NAMALWA (cell line): ENCODE data around the gene WFDC1.

ENCODE experiments used
- DNase-seq: peaks from one replicate; pipeline ENCODE4 v3.0.0-alpha.2; 2015; ENCODE audit warnings: low spot score

Gene WFDC1

DNA sequence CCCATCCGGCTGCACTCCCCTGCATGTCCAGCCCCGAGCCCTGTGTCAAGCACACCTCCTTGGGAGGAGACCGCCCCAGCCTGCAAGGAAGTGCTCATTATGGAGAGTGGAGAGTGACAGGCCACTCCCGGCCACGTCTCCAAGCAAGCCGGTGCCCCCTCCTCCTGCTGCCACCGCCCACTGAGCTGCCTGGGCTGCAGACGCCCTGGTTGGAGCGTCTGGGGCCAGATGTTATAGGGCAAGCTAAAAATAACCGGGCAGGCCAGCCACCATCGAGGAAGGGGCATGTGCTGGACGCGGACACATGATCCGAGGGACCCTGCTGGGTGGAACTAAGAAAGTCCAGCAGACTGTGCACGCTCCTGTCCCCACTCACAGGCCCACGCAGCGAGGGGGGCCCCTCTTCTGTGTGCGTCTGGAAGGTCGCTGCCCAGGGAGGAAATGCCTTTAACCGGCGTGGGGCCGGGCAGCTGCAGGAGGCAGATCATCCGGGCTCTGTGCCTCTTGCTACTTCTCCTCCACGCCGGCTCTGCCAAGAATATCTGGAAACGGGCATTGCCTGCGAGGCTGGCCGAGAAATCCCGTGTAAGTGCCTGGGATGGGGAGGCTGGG lies at the start of gene WFDC1:
WFDC1 (plus strand) TSS at position 348 of the 612 bp plus-strand sequence; CDS start at position 442, 94 bp downstream.
- DNase-seq: no peak

DNA sequence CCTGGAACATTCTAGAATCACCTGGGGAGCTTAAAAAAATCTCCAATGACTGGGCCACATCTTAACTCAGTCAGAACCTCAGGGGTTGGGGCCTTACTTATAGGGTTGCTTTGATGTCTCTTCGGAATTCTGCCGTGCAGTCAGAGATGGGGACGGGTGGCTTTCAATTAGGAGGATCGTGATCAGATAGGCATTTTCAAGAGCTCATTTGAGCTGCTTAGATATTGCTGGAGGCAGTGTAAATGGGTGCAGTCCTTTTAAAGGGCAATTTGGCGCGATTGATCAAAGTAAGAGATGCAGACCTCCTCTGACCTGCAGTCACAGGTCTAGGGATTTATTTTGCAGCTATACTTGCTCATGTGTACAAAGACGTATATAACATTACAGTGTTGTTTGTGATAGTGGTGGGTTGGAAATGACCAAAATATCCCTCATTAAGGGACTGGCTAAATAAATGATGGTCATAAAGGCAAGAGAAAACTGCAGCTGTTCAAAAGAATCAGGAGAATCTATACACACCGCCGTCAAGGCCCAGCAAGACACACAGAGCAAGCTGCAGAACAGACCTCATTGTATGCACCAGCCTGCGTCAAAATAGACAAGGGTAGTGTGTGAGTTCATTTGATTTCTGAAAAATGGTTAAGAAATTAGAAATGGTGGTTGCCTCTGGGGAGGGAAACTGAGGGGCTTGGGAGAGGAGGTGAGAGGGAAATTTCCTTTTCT lies 48.6 kb upstream of the WFDC1 start:
- DNase-seq: no peak

DNA sequence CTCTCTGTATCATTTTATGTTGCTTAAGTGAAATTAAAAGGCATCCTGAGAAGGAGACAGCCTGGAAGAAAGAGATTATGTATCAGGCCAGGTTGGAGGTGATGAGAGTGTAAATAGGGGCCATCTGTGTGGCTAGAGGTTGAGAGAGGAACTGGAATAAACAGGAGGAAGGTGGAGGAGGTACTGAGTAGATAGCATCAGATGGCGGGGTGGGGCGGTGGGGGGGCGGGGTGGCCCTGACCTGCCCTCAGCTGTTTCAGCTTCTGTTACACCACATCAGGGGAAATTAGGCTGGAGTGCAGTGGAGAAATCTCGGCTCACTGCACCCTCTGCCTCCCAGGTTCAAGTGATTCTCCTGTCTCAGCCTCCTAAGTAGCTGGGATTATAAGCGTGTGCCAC lies 48.0 kb upstream of the WFDC1 start:
- no peak for DNase-seq

- no peak for DNase-seq
Observed at GRCh38 chr16:84247331-84247730, 47.3 kb upstream of the WFDC1 start.

DNA sequence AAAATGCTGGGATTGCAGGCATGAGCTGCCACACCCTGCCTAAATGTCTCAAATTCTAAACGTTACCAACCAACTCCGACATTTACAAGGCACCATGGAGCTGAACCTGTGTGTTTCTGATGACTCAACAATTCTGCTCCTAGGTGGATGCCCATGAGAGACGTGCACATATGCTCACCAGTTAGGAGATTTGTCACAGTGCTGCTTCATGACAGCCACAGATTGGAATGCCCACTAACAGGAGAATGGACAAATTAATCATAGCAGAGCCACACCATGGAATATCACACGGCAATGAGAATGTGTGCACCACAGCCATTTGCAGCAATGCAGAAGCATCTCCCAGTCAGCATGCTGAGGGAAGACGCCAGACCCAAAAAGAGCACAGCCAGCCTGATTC lies 46.8 kb upstream of the WFDC1 start:
- DNase-seq: no peak

GRCh38 chr16:84252184-84252583 lies 42.5 kb upstream of the WFDC1 start:
- DNase-seq: no peak

- DNase-seq: no peak
Observed at GRCh38 chr16:84253173-84253572, 41.5 kb upstream of the WFDC1 start.

DNA sequence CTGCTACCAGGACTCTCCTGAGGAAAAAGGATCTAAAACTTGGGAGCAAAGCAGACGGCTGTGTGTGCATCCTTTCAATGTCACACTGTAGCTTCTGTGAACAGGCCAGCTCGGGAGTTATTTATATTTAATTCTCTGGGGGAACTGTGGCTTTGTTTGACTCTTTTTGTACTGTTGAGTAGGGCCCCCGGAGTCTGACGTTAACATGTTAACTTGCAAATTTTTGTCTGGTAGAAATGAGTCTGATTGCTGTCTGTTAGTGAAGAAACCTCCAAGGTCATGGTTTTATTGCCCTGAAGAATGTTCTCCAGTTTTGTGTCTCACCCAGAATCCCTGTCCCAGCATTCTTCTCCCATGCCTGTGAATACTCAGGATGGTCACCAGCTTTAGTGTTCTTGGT lies 40.6 kb upstream of the WFDC1 start:
- DNase-seq: no peak

- no peak for DNase-seq
Observed at GRCh38 chr16:84255050-84255810, 39.4 kb upstream of the WFDC1 start.

GRCh38 chr16:84258266-84258665 lies 36.4 kb upstream of the WFDC1 start:
- DNase-seq: no peak

DNA sequence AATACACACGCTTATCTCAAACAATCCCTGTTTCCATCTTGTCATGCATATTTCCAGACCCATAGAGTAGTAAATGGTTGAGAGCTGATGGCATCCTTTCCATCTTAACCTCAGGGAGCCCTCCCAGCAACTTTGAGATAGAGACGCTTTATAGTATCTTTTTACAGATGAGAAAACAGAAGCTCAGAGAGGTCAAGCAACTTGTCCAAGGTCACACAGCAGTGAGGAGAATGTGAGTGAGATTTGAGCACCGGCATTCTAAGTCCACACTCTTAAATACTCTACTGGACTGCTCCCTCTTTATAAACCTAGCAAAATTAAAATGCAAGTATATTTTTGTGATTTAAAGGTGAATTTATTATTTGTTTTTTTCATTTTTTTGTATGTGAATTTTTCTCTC lies 35.0 kb upstream of the WFDC1 start:
- no peak for DNase-seq

DNA sequence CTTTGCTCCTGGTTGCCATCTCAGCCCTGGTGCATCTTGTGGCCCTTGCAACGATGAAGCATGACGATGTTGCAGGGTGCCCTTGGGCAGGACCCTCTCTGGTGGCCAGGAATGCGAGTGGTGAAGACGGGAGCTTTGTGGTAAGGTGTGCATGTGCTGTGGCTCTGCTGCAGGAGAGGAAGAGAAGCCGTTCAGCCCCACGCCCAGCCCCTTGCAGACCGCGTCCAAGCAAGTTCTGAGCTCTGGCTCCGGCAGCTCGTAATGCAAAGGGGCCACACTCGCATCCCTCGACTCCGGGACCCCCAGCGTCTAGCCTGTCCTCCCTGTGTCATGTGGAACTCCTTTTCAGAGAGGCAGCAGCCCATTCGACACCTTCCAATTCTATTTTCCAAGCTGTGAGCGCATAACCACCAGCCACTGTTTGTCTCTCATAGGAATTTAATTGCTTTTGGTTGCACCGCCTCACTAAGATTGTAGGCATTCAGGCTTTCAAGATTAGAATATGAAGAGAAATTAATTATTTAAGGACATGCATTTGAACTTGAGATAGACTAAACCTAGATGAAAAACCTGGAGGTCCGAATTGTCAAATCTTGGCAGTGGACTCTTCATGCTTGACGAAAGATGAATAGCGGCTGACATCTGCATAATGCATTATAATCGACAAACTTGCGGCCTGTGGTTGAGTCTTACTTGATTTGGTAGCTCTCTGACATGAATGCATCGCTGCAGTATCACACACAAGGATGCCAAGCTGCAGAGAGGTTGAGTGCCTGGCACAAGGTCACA lies 33.7 kb upstream of the WFDC1 start:
- DNase-seq: no peak

DNA sequence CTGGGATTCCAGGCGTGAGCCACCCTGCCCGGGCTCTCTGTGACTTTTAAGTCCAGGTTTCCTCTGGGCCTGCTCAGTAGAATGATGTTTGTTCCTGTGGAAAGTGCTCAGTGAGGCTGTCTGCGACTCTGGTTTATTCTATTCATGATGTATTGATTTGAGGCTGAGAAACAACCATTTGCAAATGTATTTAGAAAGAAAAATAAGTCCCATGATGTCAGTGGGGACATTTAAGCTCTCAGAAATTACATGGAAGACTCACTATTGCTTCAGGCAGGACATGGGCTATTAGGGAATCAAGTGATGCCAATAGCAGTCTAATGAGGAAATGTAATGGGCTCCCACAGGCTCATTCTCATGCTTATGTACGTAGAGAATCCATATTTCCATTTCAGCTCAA lies 32.6 kb upstream of the WFDC1 start:
- DNase-seq: no peak

- no peak for DNase-seq
Observed at GRCh38 chr16:84262939-84263338, 31.7 kb upstream of the WFDC1 start.

GRCh38 chr16:84266451-84266850 lies 28.2 kb upstream of the WFDC1 start:
- DNase-seq: peak; percentile 90

DNA sequence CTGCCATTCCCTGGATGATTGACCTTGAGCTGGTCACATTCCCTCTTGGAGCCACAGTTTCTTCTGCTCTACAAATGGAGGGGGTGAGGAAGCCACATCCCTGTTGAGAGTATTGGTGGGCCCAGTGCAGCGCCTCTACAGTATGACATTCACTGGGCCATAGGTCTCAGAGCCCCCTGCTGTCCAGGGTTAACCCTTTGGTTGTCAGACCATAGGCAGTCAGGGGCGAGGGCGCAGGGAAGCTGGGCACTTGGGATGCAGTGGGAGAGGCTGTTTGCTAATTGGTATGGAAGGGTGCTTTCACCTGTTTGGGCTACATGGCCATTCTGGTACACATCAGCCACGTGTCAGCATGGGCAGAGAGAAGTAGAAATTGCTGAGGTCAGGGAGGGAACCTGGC lies 27.3 kb upstream of the WFDC1 start:
- no peak for DNase-seq

- DNase-seq: no peak
Observed at GRCh38 chr16:84268291-84269040, 26.2 kb upstream of the WFDC1 start.

- DNase-seq: no peak
Observed at GRCh38 chr16:84270071-84270470, 24.6 kb upstream of the WFDC1 start.

DNA sequence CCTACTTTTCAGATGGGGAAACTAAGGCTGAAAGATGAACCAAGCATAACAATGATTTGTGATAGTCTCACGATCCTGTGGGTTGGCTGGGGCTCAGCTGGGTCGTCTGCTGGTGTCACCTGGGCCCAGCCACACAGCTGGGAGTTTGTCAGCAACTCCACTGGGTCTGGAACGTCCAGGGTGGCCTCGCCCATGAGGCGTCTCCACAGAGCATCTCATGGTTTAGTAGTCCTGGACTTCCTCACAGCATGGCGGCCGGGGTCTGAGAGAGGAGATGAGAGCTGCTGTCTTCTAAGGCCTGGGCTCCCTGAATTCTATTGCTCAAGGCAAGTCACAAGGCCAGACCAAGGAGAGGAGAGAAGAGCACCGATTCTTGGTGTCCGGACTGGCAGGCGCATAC lies 24.1 kb upstream of the WFDC1 start:
- DNase-seq: no peak

DNA sequence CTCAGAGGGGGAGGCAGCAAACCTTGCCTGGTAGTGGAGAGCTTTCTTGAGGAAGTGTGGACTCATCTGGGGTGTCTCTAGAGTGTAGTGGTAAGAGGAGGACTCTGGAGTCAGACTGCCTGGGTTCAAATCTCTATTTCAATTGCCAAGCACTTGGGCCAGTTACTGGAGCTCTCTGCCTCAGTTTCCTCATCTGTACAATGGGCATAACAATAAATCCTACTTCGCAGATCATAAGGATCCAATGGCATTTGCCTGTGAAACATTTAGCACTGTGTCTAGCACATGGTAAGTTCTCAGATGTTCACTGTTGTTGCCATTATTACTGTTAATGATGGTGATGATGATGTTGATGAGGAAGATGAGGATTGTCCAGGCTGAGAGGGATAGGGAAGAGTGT lies 23.6 kb upstream of the WFDC1 start:
- no peak for DNase-seq

DNA sequence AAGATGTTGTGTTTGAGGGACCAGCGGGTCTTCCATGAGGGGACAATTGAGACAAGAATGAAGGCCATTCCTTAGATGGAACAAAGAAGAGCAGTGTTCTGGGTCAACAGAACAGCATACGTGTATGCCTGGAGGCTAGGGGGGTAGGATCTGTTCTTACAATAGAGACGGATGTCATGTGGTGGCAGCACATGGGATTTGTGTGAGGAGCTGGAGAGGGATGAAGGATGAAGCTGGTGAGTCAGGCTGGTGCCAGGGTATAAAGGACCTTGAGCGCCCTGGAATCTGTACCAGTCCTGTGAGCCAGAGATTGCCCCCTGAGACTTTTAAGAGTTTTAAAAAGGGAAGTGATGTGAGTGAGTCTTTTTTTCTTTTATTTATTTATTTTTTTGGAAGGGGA lies 22.8 kb upstream of the WFDC1 start:
- no peak for DNase-seq
